ENCODE results near the gene LSM14A.
A peak's percentile ranks its signal among the peaks of the same experiment; 100 is the strongest.

Gene LSM14A

DNA sequence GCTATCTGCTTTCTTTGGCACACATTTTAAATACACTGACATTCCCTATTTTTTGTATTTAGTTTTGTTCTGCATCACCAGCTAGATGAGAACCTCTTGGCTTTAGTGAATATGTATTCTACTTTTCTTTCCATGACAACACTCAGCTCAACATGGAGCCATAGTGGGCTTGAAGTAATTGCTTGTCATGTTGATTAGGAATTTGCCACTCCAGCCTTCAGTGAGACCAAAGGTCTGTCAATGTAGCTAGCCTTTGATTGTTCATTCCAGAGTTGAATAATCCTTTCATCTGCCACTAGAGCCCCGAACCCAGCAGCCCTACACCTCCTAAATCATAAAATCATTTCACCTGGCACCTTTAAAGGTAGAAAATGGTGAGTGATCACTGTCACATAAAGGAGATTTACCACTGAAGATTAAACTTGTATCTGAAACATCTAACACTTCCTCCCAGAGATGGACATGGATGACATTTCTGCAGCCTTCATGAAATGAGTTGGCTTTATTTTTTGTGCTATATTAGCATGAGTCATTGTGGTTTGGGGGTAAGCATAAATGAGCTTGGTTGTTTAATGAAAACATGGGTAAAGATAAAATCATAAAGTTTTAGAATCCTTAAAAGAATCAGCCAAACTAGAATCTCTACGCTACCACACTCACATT is 52.8 kb downstream of the LSM14A start:
- no peak overlapping the region for H3K4me3 ChIP-seq (IDR thresholded peaks at IDR 0.05; ENCODE audit: insufficient read depth, low read depth, low read length)
- H3K9ac ChIP-seq = no peak overlapping the region
- peaks cover 5% of the 10 kb centered on the region; the same call in 1 of the 2 replicates for H3K36me3 ChIP-seq (ENCODE audit: insufficient read depth)
- peaks cover 12% of the 10 kb centered on the region; the same call in 1 of the 2 replicates for H3K79me2 ChIP-seq (ENCODE audit: insufficient read depth, low read depth)
- peak overlapping the region; percentile 36 for H3K27ac ChIP-seq
- 0 out of 2 replicates have a peak, but pooled peaks cover 2% of the 10 kb centered on the region for H4K20me1 ChIP-seq (ENCODE audit: insufficient read depth)
- TF ChIP-seq, protein P1, sequence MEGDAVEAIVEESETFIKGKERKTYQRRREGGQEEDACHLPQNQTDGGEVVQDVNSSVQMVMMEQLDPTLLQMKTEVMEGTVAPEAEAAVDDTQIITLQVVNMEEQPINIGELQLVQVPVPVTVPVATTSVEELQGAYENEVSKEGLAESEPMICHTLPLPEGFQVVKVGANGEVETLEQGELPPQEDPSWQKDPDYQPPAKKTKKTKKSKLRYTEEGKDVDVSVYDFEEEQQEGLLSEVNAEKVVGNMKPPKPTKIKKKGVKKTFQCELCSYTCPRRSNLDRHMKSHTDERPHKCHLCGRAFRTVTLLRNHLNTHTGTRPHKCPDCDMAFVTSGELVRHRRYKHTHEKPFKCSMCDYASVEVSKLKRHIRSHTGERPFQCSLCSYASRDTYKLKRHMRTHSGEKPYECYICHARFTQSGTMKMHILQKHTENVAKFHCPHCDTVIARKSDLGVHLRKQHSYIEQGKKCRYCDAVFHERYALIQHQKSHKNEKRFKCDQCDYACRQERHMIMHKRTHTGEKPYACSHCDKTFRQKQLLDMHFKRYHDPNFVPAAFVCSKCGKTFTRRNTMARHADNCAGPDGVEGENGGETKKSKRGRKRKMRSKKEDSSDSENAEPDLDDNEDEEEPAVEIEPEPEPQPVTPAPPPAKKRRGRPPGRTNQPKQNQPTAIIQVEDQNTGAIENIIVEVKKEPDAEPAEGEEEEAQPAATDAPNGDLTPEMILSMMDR (conservative IDR thresholded peaks at IDR 0.05; ENCODE audit: low read depth, low read length) = no peak
- peaks cover 41% of the 10 kb centered on the region for H3K4me1 ChIP-seq (ENCODE audit: low read depth, poor library complexity, severe bottlenecking)
- peak overlapping the region; percentile 25 for H3K4me2 ChIP-seq
- no peak overlapping the region for H2AFZ ChIP-seq (ENCODE audit: low read depth)
- no peaks in the 10 kb centered on the region for H3K27me3 ChIP-seq (ENCODE audit: insufficient read depth, low read depth)

DNA sequence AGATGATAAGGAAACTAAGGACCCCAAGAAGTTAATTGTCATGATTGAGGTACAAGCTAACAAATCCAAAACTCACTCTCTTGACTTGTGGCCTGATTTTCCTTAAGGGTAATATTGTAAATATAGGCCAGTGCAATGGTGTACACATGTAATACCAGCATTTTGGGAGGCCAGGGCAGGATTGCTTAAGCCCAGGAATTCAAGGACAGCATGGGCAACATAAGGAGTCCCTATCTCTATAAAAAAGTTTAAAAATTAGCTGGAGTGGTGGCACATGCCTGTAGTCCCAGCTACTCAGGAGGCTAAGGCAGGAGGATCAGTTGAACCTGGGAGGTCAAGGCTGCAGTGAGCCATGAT is 53.3 kb downstream of the LSM14A start:
- peak overlapping the region; percentile 25 for H3K4me2 ChIP-seq
- no peaks in the 10 kb centered on the region for H3K27me3 ChIP-seq (ENCODE audit: insufficient read depth, low read depth)
- peaks cover 5% of the 10 kb centered on the region; the same call in 1 of the 2 replicates for H3K36me3 ChIP-seq (ENCODE audit: insufficient read depth)
- peak overlapping the region; percentile 36 for H3K27ac ChIP-seq
- no peaks in the 10 kb centered on the region for H4K20me1 ChIP-seq (ENCODE audit: insufficient read depth)
- no peak overlapping the region for H2AFZ ChIP-seq (ENCODE audit: low read depth)
- peaks cover 36% of the 10 kb centered on the region for H3K4me1 ChIP-seq (ENCODE audit: low read depth, poor library complexity, severe bottlenecking)
- H3K4me3 ChIP-seq (IDR thresholded peaks at IDR 0.05; ENCODE audit: insufficient read depth, low read depth, low read length) = no peak overlapping the region
- TF ChIP-seq, protein P1 (conservative IDR thresholded peaks at IDR 0.05; ENCODE audit: low read depth, low read length) = no peak
- H3K9ac ChIP-seq = no peak overlapping the region
- H3K79me2 ChIP-seq (ENCODE audit: insufficient read depth, low read depth) = peaks cover 12% of the 10 kb centered on the region; the same call in 1 of the 2 replicates

DNA sequence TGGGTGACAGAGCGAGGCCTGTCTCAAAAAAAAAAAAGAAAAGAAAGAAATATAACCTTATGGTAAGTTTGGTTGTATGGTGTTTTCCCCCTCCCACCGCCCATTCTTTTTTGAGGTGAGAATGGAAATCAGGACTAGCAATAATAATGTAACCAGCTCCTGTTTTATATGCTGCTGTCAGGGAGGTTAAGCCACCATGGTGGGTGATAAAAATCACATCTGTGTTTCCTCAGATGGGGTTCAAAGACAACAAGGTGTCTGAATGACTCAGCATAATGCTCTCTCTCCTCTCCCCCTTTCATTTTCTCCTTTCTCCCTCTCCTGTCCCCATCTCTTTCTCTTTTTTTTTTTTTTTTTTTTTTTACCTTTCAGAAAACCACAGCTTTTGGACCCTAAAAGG is 53.7 kb downstream of the LSM14A start:
- Histone ChIP-seq H3K36me3 (ENCODE audit: insufficient read depth) (peaks cover 5% of the 10 kb centered on the region; the same call in 1 of the 2 replicates), H3K27me3 (ENCODE audit: insufficient read depth, low read depth) (no peaks in the 10 kb centered on the region), H3K4me1 (ENCODE audit: low read depth, poor library complexity, severe bottlenecking) (peaks cover 34% of the 10 kb centered on the region), H3K4me3 (IDR thresholded peaks at IDR 0.05; ENCODE audit: insufficient read depth, low read depth, low read length) (no peak overlapping the region), H4K20me1 (ENCODE audit: insufficient read depth) (no peaks in the 10 kb centered on the region), H3K27ac (peak overlapping the region; percentile 36), H2AFZ (ENCODE audit: low read depth) (no peak overlapping the region), H3K9ac (no peak overlapping the region), H3K79me2 (ENCODE audit: insufficient read depth, low read depth) (peaks cover 11% of the 10 kb centered on the region; the same call in 1 of the 2 replicates), H3K4me2 (peak overlapping the region; percentile 25)
- TF ChIP-seq, protein P1 (conservative IDR thresholded peaks at IDR 0.05; ENCODE audit: low read depth, low read length) = no peak

DNA sequence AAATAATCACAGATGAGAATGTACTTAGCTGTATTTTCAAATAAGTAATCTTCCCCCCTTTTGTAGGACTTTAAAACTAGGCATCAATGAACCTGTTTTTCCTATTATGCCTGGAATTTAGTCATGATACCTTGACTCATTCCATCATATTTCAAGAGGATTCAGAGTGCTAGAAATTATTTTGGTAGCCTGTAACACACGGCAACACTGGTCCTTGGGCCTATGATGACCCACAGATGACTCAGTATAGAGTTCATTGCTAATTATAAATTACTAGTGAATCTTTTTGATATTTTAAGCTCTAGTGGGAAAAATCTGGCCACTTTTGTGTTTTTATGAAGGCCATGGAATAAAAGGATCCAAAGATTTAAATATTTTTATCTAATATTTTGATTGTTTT is 56.0 kb downstream of the LSM14A start:
- H3K9ac ChIP-seq = no peak overlapping the region

More for the DNA sequence above, 56.0 kb downstream of the LSM14A start:
- no peaks in the 10 kb centered on the region for H3K27me3 ChIP-seq (ENCODE audit: insufficient read depth, low read depth)
- peaks cover 33% of the 10 kb centered on the region for H3K4me1 ChIP-seq (ENCODE audit: low read depth, poor library complexity, severe bottlenecking)
- no peak overlapping the region for H2AFZ ChIP-seq (ENCODE audit: low read depth)
- H3K4me2 ChIP-seq = no peak overlapping the region
- H3K27ac ChIP-seq = no peak overlapping the region
- no peak overlapping the region for H3K4me3 ChIP-seq (IDR thresholded peaks at IDR 0.05; ENCODE audit: insufficient read depth, low read depth, low read length)
- TF ChIP-seq, protein P1 (conservative IDR thresholded peaks at IDR 0.05; ENCODE audit: low read depth, low read length) = no peak
- no peaks in the 10 kb centered on the region for H4K20me1 ChIP-seq (ENCODE audit: insufficient read depth)
- H3K36me3 ChIP-seq (ENCODE audit: insufficient read depth) = peaks cover 5% of the 10 kb centered on the region; the same call in 1 of the 2 replicates
- H3K79me2 ChIP-seq (ENCODE audit: insufficient read depth, low read depth) = peaks cover 6% of the 10 kb centered on the region; the same call in 1 of the 2 replicates

All from KMS-11 (cell line).